ENCODE data around the gene DAP.

GRCh38 chr5:10634050-10634449 is 127.0 kb downstream of the DAP start:
- TF ChIP-seq EP300 (IDR thresholded peaks at IDR 0.05) (no peak), CTCF (IDR thresholded peaks at IDR 0.05) (no peak), POLR2AphosphoS5 (IDR thresholded peaks at IDR 0.05) (no peak)
